Central memory CD4-positive, alpha-beta T cell (primary cell): ENCODE results near the gene BLM.
"Not testable (repeated sequence)": the region's sequence is repeated elsewhere in the genome, so short reads cannot be mapped to it uniquely, and the experiment has no call there.

ENCODE experiments used
- DNase-seq: peaks from one replicate; pipeline ENCODE4 v3.0.0; 2022
- total RNA-seq, 3 experiments: gene quantifications; one replicate each; lab custom pipeline; 2026; lab: John Stamatoyannopoulos, UW

BLM gene
- total RNA-seq = 16.6 to 40.6 (median 16.8) reads per million in 3 experiments

GRCh38 chr15:90716976-90717821, at the start of gene BLM:
Gene BLM, plus strand, starts transcription at chr15:90717346. Its CDS starts 30,047 bp downstream, at chr15:90747393.
- peak; percentile 97 for DNase-seq

DNA sequence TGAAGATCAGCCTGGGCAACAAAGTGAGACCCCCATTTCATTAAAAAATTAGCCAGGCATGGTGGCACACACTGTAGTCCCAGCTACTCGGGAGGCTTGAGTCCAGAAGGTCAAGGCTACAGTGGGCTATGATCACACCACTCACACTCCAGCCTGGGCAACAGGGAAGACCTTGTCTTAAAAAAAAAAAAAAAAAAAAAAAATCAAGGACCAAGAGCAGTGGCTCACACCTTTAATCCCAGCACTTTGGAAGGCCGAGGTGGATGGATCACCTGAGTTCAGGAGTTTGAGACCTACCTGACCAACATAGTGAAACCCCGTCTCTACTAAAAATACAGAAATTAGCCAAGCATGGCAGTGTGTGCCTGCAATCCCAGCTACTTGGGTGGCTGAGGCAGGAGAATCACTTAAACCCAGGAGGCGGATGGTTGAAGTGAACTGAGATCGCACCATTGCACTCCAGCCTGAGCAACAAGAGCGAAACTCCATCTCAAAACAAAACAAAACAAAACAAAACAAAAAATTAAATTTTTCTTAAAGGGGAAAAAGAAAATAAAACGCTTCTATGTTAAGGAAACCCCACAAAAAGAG, 49.3 kb upstream of the BLM start:
- DNase-seq = not testable (repeated sequence)

DNA sequence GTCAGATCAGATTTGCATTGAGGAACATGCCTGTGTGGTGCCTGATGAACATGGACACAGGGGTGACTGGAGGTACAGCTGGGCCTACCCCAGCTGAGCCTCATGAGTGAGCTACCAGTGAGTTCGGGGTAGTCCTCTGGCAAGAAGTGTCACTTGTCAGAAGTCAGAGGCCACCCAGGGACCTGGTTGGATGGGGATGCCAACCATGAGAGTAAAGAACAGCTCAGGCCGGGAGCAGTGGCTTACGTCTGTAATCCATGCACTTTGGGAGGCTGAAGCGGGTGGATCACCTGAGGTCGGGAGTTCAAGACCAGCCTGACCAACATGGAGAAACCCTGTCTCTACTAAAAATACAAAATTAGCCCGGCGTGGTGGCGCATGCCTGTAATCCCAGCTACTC, 46.5 kb upstream of the BLM start:
- not testable (repeated sequence) for DNase-seq

GRCh38 chr15:90671216-90671615, 45.9 kb upstream of the BLM start:
- no peak for DNase-seq

DNA sequence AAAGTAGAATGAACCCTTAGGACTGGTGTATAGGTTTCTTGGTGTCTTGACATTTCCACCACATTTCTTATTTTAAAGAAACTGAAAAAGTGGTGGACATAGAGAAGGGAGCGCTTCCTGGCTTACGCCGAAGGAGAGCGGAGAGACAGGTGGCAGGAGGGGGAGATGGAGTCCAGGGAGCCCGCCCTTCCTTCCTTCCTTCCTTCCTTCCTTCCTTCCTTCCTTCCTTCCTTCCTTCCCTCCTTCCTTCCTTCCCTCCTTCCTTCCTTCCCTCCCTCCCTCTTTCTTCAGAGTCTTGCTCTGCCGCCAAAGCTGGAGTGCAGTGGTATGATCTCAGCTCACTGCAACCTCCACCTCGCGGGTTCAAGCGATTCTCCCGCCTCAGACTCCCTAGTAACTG, 43.8 kb upstream of the BLM start:
- not testable (repeated sequence) for DNase-seq

DNA sequence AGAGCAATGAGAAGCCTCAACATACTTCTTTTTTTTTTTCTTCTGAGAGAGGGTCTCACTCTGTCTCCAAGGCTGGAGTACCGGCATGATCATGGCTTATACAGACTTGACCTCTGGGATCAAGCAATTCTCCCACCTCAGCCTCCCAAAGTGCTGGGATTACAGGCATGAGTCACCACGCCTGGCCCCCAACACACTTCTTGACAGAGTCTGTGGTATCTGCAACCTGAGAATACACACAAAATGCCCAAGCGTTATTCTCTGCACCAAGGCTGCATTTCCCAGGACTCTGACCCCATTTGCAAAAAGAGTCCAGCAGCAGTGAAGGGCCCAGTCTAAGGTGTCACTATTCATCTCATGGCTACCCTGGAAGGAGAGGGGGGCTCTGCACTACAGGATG, 42.7 kb upstream of the BLM start:
- DNase-seq = no peak

DNA sequence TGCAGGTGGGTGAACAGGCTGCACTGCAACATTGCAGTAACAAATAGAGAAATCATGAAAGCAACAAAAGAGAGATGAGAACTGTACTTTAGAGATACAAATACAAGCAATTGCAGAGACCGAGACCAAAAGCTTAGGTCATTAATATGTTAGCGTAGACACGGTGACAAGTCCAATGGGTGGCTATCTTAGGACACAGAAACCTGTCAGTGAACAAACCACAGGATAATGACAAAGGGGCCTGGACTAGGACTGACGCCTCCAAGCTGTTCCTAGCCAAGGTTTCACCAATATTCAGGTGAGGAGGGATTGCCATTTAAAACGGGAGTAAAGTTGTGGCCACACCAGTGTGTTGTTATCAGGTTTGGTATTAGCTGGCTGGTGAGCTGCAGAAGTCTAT, 41.7 kb upstream of the BLM start:
- no peak for DNase-seq

DNA sequence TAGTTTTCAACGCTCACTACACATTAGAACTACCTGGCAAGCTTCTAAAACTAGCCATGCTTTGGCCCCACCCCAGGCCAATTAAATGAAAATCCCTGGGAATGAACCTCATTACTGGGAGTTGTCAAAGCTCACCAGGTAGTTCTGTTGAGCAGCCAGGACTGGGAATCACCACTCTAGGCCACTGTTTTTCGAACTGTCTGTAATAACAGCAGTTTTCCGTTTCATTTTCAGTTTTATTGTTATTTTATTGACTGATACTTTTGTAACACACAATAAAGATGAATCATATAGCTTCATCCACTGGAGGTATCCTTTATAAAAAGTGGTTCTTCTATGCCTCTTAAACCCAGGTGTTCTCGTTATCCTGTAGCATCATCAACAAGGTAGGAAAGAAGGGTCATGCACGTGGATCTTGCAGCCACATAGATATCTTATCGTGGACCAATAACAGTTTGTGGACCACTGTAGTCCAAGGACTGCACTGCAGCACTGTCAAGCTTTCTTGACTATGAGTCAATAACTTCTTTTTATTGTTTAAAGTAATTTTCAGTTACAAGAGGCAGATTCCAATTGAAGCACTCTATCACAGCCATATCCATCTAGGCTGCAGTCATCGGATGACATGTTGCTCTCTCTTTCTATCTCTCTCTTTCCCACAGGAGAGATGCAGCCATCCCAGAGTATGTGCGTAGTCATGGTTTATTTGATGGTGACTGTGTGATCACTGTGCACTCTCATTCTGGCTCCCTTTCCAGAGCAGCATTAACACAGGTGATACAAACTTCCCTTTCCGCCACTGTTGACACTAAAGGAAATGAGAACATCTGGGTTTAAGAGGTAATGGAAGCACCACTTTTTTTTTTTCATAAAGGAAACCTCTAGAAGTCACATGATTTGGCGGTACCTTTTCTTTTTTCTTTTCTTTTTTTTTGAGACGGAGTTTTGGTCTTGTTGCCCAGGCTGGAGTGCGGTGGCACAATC, 39.0 kb upstream of the BLM start:
- DNase-seq = peak; percentile 63

DNA sequence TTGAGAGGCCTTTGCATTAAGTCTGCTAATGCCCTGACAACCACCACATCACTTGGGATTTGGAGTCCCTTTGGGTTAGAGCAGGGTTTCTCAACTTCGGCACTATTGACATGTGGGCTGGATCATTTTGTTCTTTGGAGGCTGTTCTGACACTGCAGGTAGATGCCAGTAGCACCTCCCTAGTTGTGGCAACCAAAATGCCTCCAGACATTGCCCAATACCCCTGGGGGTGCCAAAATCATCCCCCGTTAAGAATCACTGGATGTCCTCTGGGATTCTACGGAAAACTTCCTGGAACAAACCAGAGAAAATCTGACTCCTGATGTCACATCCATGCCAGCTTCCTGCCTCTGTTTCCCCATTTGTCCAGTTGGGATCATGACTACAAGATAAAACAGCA, 37.2 kb upstream of the BLM start:
- no peak for DNase-seq

- no peak for DNase-seq
Observed at GRCh38 chr15:90680371-90680935, 36.7 kb upstream of the BLM start.

DNA sequence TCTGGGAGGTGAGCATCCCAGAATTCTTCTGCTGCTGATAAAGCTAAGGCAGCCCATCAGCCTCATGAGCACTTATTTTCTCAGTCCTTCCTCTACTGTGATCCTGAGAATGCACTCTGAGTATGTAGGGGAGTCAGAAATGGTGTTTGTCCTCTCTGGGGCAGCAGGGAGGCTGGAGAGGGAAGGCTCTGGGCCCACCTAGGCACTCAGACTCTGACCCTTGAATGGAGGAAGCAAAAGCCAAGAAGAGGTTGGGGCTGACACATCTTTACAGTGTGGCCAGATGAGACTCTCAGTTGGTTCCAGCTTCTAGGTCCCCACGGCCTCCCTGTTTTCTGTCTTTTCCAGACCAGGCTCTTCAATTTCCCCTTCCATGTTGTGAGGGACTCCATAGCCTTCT, 36.1 kb upstream of the BLM start:
- no peak for DNase-seq

DNA sequence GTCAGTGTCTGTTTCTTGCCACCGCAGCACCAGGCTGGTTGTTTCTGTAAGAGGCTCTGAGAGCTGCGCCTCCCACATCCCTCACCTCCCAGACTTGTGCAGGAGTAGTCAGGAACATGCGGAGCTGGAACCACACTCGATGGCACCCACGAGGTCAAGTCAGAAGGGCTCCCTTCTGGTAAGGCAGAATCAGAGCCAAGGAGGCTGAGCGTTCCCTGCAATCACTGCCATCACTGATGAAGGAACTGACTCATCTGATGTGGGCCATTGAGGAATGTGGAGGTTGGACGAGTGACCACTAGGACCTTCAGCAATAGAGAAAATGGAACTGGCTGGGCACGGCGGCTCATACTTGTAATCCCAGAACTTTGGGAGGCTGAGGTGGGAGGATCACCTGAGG, 35.7 kb upstream of the BLM start:
- no peak for DNase-seq

DNA sequence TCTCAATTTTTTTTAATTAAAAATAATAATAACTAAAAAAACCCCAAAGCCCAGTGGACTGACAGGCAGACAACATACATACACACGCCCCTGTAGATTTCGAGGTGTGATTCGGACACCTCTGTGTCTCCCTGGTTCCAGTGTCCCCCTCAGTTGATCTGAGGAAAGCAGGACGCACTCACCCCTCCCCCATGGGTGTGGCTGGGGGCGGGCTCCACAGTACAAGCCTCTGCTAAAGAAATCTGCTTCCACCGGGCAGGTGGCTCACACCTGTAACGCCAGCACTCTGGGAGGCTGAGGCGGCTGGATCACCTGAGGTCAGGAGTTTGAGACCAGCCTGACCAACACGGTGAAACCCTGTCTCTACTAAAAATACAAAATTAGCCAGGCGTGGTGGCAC, 33.8 kb upstream of the BLM start:
- DNase-seq = no peak

- DNase-seq = no peak
Observed at GRCh38 chr15:90683876-90684275, 33.3 kb upstream of the BLM start.

- no peak for DNase-seq
Observed at GRCh38 chr15:90684281-90684680, 32.9 kb upstream of the BLM start.

- no peak for DNase-seq
Observed at GRCh38 chr15:90685591-90686434, 31.3 kb upstream of the BLM start.

DNA sequence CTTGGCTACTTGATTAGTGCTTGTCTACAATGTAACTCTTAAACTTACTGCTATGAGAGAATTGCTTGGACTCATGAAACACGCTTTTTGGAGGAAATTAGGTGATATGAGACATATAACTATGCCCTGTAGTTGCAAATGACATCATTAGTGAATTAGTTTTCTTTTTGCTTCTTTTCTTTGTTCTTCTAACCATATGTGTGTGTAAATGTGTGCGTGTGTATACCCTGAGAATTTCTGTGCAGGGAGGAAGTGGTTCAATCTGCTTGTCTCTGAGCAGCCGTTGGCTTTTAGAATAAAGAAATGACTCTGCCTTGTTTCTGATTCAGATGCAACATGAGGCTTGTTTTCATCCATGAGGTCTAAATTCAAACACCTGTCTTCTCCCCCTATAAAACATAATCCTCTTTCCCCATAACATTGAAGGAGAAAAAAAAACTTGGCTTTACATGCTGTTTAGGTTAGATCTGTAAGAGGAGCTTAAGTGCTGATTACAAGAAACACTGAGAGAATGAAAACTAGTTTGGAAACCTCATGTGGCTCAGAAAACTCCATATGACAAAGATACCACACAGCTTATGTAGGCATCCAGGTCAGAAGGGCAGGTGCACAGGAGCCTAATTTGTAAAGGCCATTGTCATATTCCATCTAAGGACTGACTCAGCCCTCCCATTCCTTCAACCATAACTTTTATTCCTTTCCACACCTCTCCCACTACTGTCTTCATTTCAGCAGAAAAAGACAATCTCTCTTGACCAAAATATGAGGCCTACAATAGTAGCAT, 30.5 kb upstream of the BLM start:
- peak; percentile 40 for DNase-seq

DNA sequence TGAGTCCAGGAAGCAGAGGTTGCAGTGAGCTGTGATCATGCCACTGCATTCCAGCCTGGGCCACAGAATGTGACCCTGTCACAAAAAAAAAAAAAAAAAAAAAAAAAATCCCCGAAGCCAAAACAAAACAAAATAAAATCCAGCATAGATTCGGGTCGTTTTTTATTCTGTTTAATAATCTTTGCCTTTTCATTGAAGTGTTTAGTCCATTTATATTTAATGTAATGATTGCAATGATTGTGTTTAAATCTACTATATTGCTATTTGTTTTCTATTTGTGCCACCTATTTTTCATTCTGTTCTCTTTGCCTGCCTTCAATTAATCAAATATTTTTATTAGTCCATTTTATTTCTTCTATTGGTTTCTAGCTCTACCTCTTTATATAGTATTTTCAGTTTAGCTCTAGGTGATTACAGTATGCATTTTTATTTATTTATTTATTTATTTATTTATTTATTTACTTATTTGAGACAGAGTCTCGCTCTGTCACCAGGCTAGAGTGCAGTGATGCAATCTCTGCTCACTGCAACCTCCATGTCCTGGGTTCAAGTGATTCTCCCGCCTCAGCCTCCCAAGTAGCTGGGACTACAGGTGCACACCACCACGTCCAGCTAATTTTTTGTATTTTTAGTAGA, 27.7 kb upstream of the BLM start:
- DNase-seq = not testable (repeated sequence)

DNA sequence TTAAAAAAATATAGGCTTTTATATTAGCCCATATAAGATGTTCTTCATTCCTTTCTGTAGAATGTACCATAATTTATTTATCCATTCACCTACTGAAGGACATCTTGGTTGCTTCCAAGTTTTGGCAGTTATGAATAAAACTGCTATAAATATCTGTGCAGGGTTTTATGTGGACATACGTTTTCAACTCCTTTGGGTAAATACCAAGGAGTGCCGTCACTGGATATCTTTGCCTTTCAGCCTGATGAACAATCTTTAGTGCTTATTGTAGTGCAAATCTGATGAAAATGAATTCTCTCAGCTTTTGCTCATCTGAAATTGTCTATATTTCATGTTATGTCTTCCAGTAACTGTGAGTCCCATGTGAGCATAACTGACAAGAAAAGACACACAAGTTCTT, 26.6 kb upstream of the BLM start:
- DNase-seq = no peak

DNA sequence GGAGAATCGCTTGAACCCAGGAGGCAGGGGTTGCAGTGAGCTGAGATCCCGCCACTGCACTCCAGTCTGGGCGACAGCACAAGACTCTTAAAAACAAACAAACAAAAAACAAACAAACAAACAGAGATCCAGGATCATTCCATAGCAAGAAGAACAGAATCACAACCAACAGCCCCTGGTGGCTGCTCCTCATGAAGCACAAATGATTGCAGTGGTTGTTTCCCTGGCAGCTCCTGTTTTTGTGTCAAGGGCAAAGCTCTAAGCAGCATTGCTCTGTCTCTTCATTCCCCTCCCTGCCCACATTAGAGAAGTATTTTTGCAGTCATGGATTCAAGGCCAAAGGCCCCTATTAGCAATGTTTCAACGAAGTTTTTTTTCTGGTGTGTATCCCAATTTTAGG, 25.8 kb upstream of the BLM start:
- DNase-seq = no peak
